ENCODE results near the gene MAST4. TPM values are rescaled to one million over a fixed set of nuclear protein-coding genes. Genes with fewer than 3 reads are reported as not detected.

MAST4 gene
- total RNA-seq, 5 donors from 2014 or later (not counting 1 experiment from before 2014, with no cell fraction given) = 26.1 to 35.5 (median 32.0) TPM

DNA sequence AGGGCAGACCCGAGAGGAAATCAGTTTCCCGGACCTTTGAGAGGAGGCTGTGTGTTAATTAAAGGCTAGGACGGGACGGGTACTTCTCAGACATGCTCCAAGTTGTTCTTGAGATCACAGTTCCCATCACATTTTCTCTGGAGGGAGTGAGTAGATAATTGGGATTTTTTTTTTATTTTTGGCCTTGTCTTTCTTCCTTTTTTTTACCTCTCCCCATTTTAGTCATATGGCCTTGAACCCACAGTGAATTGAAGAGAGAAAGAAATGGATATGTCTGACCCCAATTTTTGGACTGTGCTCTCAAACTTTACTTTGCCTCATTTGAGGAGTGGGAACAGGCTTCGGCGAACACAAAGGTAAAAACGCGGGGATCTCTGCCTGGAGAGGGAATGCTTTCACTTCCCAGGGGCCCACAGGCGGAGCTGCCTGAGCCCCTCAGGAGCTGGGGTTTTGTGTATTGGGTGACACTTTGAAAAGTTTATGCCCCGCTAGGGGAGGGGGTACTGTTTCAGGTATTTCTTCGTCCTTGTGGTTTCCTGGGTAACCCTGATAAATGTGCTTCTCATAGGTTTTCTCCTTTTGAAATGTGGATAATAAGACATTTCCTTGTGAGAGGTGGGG lies 408.6 kb downstream of the MAST4 start:
- no peak for ATAC-seq (replicated peaks in 1 of 4)
- 21% methylated on average over 7 of the region's 11 CpGs for WGBS (ENCODE audit: insufficient coverage)
- POLR2A ChIA-PET = interaction anchor here in 1 of 2 donors (0.9 kb wide), 1 partner anchor 143 kb away, joined by 3 read pairs; no protein-coding TSS in a partner anchor

DNA sequence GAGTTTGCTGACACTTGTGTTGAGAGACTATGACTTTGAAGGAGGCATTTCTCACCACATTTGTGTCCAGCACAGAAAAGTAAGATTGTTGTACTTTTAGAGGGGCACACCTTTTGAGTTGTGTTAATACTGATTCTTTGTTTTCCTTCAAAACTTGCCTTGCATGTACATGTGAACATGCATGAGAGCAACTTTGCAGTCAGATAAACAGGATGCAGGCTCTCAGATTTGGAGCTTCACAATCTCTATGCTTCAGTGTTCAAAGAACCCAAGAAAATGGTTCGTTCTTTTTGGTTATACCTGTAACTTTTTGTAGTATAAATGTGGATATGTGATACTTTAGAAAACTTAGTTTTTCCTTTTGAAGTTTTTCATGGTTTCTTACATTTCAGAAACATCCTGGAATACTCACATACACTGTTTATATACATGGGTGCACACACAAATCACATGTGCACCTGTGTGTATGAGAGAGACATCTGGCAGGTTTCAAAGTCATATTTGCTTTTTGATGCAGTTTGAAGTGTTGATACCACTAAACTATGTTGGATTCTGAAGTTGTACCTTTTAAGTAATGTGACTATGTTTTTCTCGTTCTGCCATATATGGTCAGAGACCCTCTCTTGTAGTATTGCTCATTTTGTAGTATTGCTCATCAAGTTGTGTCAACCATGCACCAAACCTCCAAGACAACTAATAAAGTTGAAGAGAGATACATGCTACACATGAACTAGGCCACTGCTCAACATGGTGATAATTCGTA lies 409.7 kb downstream of the MAST4 start:
- ATAC-seq (replicated peaks in 1 of 4) (peak in 2 of 4 experiments; percentile 15), DNase-seq (peak in 1 of 35 experiments; percentile 33)
- Histone ChIP-seq H3K27ac (ENCODE audit: low read length) (peak overlapping the region; percentile 81), H3K36me3 (ENCODE audit: control insufficient read depth in 2 of 2, extremely low read depth in 1 of 2, insufficient read depth in 1 of 2, low read length in 1 of 2) (no peaks in the 10 kb centered on the region), H3K4me3 (ENCODE audit: control insufficient read depth in 1 of 2, extremely low read depth in 1 of 2, low read length in 1 of 2) (peak overlapping the region; percentile 72 to 85), H3K4me1 (ENCODE audit: control insufficient read depth in 1 of 2, extremely low read depth in 1 of 2, insufficient read depth in 2 of 2, low read length in 2 of 2) (peaks cover 20 to 22% of the 10 kb centered on the region in 2 experiments), H3K9me3 (no peaks in the 10 kb centered on the region), H3K27me3 (replicated peaks in 1 of 2; ENCODE audit: control insufficient read depth in 2 of 2, extremely low read depth in 1 of 2, insufficient read depth in 2 of 2, low read length in 1 of 2) (no peaks in the 10 kb centered on the region)
- peaks cover 6% of the 10 kb centered on the region for H3K36me3 Mint-ChIP-seq
- H3K4me1 Mint-ChIP-seq = peaks cover 64 to 70% (median 69%) of the 10 kb centered on the region in 3 donors
- ChIA-PET POLR2A (no interaction called here), CTCF (interaction anchor here (0.7 to 2.5 kb wide), 5 partner anchors 9 to 201 kb away, joined by 3 to 12 read pairs (median 3); no protein-coding TSS in a partner anchor)
- H3K27ac Mint-ChIP-seq = peak overlapping the region; percentile 94 to 97
- H3K9me3 Mint-ChIP-seq = no peaks in the 10 kb centered on the region
- peak overlapping the region; percentile 91 to 98 (median 94) for H3K4me3 Mint-ChIP-seq
- H3K27me3 Mint-ChIP-seq = no peaks in the 10 kb centered on the region
- WGBS (ENCODE audit: insufficient coverage) = no CpG with 5 or more reads among the region's 3 CpGs

More for the DNA sequence above, 408.6 kb downstream of the MAST4 start:
- Mint-ChIP-seq H3K27ac (peak overlapping the region; percentile 94 to 97), H3K4me3 (peak overlapping the region; percentile 91 to 98 (median 94)), H3K9me3 (no peaks in the 10 kb centered on the region), H3K27me3 (no peaks in the 10 kb centered on the region), H3K36me3 (peaks cover 6% of the 10 kb centered on the region), H3K4me1 (peaks cover 55 to 60% (median 60%) of the 10 kb centered on the region in 3 donors)
- DNase-seq = peak in 2 of 35 experiments; percentile 2 to 20
- Histone ChIP-seq H3K27ac (ENCODE audit: low read length) (peak overlapping the region; percentile 81), H3K27me3 (replicated peaks in 1 of 2; ENCODE audit: control insufficient read depth in 2 of 2, extremely low read depth in 1 of 2, insufficient read depth in 2 of 2, low read length in 1 of 2) (no peaks in the 10 kb centered on the region), H3K36me3 (ENCODE audit: control insufficient read depth in 2 of 2, extremely low read depth in 1 of 2, insufficient read depth in 1 of 2, low read length in 1 of 2) (no peaks in the 10 kb centered on the region), H3K9me3 (no peaks in the 10 kb centered on the region), H3K4me1 (ENCODE audit: control insufficient read depth in 1 of 2, extremely low read depth in 1 of 2, insufficient read depth in 2 of 2, low read length in 2 of 2) (peaks cover 17 to 18% of the 10 kb centered on the region in 2 experiments), H3K4me3 (ENCODE audit: control insufficient read depth in 1 of 2, extremely low read depth in 1 of 2, low read length in 1 of 2) (peak overlapping the region; percentile 72 to 85)
- CTCF ChIA-PET = interaction anchor here (0.7 to 2.5 kb wide), 6 partner anchors 10 to 202 kb away, joined by 3 to 12 read pairs (median 3); no protein-coding TSS in a partner anchor

DNA sequence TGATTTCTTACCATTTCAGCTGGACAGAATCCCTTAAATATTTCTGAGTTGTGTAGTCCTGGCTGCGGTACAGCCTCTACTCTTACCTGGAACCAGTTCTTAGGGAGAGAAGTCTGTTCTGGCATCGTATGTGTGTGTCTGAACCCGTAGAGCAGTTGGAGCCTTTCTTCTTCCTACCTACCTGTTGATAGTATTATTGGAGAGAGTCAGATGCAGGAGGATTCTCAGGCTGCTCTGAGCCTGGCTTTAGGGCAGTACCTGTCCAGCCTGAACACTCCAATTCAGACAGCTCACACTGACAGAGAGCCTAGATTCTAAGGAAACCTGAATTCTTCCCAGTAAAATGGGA lies 410.3 kb downstream of the MAST4 start:
- no peaks in the 10 kb centered on the region for H3K27me3 Mint-ChIP-seq
- no peak for DNase-seq
- H3K4me3 Mint-ChIP-seq = peak overlapping the region; percentile 91 to 98 (median 94)
- Histone ChIP-seq H3K9me3 (no peaks in the 10 kb centered on the region), H3K4me1 (ENCODE audit: control insufficient read depth in 1 of 2, extremely low read depth in 1 of 2, insufficient read depth in 2 of 2, low read length in 2 of 2) (peaks cover 22 to 27% of the 10 kb centered on the region in 2 experiments), H3K36me3 (ENCODE audit: control insufficient read depth in 2 of 2, extremely low read depth in 1 of 2, insufficient read depth in 1 of 2, low read length in 1 of 2) (no peaks in the 10 kb centered on the region), H3K27ac (ENCODE audit: low read length) (no peak overlapping the region), H3K4me3 (ENCODE audit: control insufficient read depth in 1 of 2, extremely low read depth in 1 of 2, low read length in 1 of 2) (peak overlapping the region in 1 of 2 donors; percentile 4), H3K27me3 (replicated peaks in 1 of 2; ENCODE audit: control insufficient read depth in 2 of 2, extremely low read depth in 1 of 2, insufficient read depth in 2 of 2, low read length in 1 of 2) (no peaks in the 10 kb centered on the region)
- no peaks in the 10 kb centered on the region for H3K9me3 Mint-ChIP-seq
- H3K4me1 Mint-ChIP-seq = peaks cover 69 to 76% (median 74%) of the 10 kb centered on the region in 3 donors
- no CpG with 5 or more reads among the region's 3 CpGs for WGBS (ENCODE audit: insufficient coverage)
- peak overlapping the region; percentile 94 to 97 for H3K27ac Mint-ChIP-seq
- ChIA-PET POLR2A (no interaction called here), CTCF (no interaction called here)
- ATAC-seq (replicated peaks in 1 of 4) = no peak
- H3K36me3 Mint-ChIP-seq = peaks cover 6% of the 10 kb centered on the region

DNA sequence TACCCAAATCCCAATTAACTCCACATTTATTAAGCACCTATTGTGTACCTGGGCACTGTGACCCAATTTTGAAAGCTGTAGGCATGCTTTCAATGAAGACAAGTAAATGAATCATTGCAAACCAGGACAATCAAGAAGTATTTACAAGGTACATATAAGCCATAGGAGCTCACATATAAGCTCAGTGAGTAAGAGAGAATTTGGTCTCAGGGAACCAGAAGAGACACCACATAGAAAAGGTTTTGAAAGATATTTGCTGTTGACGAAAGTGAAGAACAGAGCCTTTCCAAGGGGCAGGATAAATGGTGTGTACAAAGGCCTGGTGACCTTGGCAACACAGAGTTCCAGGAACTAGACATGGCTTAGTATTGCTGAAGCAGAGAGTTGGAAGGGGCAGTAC lies 412.8 kb downstream of the MAST4 start:
- no peaks in the 10 kb centered on the region for H3K27me3 ChIP-seq (replicated peaks in 1 of 2; ENCODE audit: control insufficient read depth in 2 of 2, extremely low read depth in 1 of 2, insufficient read depth in 2 of 2, low read length in 1 of 2)
- no peak overlapping the region for H3K27ac ChIP-seq (ENCODE audit: low read length)
- Mint-ChIP-seq H3K27ac (no peak overlapping the region), H3K9me3 (no peaks in the 10 kb centered on the region), H3K36me3 (peaks cover 9% of the 10 kb centered on the region), H3K4me1 (peaks cover 77 to 88% (median 87%) of the 10 kb centered on the region in 3 donors), H3K27me3 (no peaks in the 10 kb centered on the region), H3K4me3 (peak overlapping the region in 1 of 3 donors; percentile 98)
- ChIA-PET CTCF (no interaction called here), POLR2A (no interaction called here)
- no peak for ATAC-seq (replicated peaks in 1 of 4)
- no peaks in the 10 kb centered on the region for H3K36me3 ChIP-seq (ENCODE audit: control insufficient read depth in 2 of 2, extremely low read depth in 1 of 2, insufficient read depth in 1 of 2, low read length in 1 of 2)
- H3K4me3 ChIP-seq (ENCODE audit: control insufficient read depth in 1 of 2, extremely low read depth in 1 of 2, low read length in 1 of 2) = no peak overlapping the region
- peaks cover 18 to 24% of the 10 kb centered on the region in 2 experiments for H3K4me1 ChIP-seq (ENCODE audit: control insufficient read depth in 1 of 2, extremely low read depth in 1 of 2, insufficient read depth in 2 of 2, low read length in 2 of 2)
- H3K9me3 ChIP-seq = no peaks in the 10 kb centered on the region
- WGBS (ENCODE audit: insufficient coverage) = 100% methylated on average over 1 of the region's 1 CpG
- no peak for DNase-seq

DNA sequence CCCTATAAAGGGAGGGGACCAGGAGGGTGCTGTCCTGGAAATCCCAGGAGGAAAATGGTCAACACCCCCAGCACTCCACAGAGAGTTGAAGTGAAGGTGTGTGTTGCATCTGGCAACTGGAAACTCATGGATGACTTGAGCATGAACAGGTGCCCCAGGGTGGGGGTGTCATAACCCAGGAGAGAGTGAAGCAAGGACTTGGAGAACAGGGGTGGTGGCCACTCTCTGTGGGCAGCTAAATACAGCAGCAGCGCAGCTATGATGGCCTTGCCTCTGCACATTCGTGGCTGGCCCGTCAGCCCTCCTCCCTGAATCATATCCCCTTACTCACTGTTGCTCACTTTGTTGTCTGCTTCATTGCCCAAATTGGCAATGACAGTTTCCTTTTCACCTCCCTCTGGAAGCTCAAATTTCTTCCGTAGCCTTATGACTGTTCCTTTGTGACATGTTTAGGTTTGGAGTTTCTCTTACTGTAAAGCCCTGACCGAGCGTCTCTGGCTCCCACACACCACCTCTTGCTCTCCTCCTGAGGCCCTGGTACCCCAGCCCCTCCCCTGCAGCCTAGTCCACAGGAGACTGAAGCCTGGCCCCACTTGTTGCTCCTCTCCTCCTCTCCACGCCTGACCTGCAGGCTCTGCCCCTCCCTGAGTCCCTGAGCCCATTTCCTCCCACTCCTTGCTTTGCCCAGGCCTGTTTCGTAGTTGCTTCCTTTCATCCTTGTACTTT lies 414.7 kb downstream of the MAST4 start:
- no peak overlapping the region for H3K4me3 Mint-ChIP-seq
- Histone ChIP-seq H3K27me3 (replicated peaks in 1 of 2; ENCODE audit: control insufficient read depth in 2 of 2, extremely low read depth in 1 of 2, insufficient read depth in 2 of 2, low read length in 1 of 2) (no peaks in the 10 kb centered on the region), H3K9me3 (no peaks in the 10 kb centered on the region), H3K27ac (ENCODE audit: low read length) (no peak overlapping the region), H3K4me1 (ENCODE audit: control insufficient read depth in 1 of 2, extremely low read depth in 1 of 2, insufficient read depth in 2 of 2, low read length in 2 of 2) (peaks cover 16 to 24% of the 10 kb centered on the region in 2 experiments), H3K36me3 (ENCODE audit: control insufficient read depth in 2 of 2, extremely low read depth in 1 of 2, insufficient read depth in 1 of 2, low read length in 1 of 2) (no peaks in the 10 kb centered on the region), H3K4me3 (ENCODE audit: control insufficient read depth in 1 of 2, extremely low read depth in 1 of 2, low read length in 1 of 2) (no peak overlapping the region)
- 69% methylated on average over 3 of the region's 8 CpGs for WGBS (ENCODE audit: insufficient coverage)
- DNase-seq (no peak), ATAC-seq (replicated peaks in 1 of 4) (no peak)
- peaks cover 9% of the 10 kb centered on the region for H3K36me3 Mint-ChIP-seq
- ChIA-PET POLR2A (no interaction called here), CTCF (no interaction called here)
- peaks cover 79 to 90% (median 90%) of the 10 kb centered on the region in 3 donors for H3K4me1 Mint-ChIP-seq
- H3K27ac Mint-ChIP-seq = no peak overlapping the region
- H3K27me3 Mint-ChIP-seq = no peaks in the 10 kb centered on the region
- no peaks in the 10 kb centered on the region for H3K9me3 Mint-ChIP-seq

DNA sequence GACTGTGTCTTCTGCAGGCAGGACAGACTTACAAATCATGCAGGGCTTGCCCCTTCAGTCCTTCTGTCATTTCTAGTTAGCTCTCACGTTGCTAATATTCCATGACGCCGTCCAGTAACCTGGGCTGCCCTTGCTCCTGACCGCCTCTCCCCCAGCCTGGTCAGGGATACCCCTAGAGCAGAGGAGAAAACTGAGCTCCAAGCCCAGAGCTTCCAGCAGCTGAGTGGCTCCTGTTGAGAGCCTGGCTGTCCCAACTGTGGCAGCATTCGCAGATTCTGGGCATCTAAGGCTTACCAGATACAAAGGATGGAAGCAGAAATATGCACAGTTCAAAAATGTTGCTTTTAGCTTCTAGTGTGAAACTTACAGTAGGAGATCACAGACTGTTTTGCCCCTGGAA lies 415.2 kb downstream of the MAST4 start:
- POLR2A ChIA-PET = interaction anchor here in 1 of 2 donors (0.6 kb wide), 1 partner anchor 1700 kb away, joined by 3 read pairs; no protein-coding TSS in a partner anchor
- no peak for ATAC-seq (replicated peaks in 1 of 4)

More for the DNA sequence above, 415.2 kb downstream of the MAST4 start:
- DNase-seq = no peak
- Mint-ChIP-seq H3K9me3 (no peaks in the 10 kb centered on the region), H3K4me1 (peaks cover 76 to 87% (median 84%) of the 10 kb centered on the region in 3 donors), H3K27ac (no peak overlapping the region), H3K36me3 (peaks cover 11% of the 10 kb centered on the region), H3K27me3 (no peaks in the 10 kb centered on the region), H3K4me3 (no peak overlapping the region)
- Histone ChIP-seq H3K27ac (ENCODE audit: low read length) (no peak overlapping the region), H3K4me1 (ENCODE audit: control insufficient read depth in 1 of 2, extremely low read depth in 1 of 2, insufficient read depth in 2 of 2, low read length in 2 of 2) (peaks cover 14 to 23% of the 10 kb centered on the region in 2 experiments), H3K9me3 (no peaks in the 10 kb centered on the region), H3K36me3 (ENCODE audit: control insufficient read depth in 2 of 2, extremely low read depth in 1 of 2, insufficient read depth in 1 of 2, low read length in 1 of 2) (no peaks in the 10 kb centered on the region), H3K27me3 (replicated peaks in 1 of 2; ENCODE audit: control insufficient read depth in 2 of 2, extremely low read depth in 1 of 2, insufficient read depth in 2 of 2, low read length in 1 of 2) (no peaks in the 10 kb centered on the region), H3K4me3 (ENCODE audit: control insufficient read depth in 1 of 2, extremely low read depth in 1 of 2, low read length in 1 of 2) (no peak overlapping the region)
- WGBS (ENCODE audit: insufficient coverage) = 89% methylated on average over 5 of the region's 5 CpGs
- CTCF ChIA-PET = interaction anchor here in 1 of 2 donors (0.5 kb wide), 1 partner anchor 66 kb away, joined by 3 read pairs; no protein-coding TSS in a partner anchor
